Measurements from ENCODE around the gene ZNF831.

Gene ZNF831

GRCh38 chr20:59141818-59142581 is 21.6 kb upstream of the ZNF831 start:
- no peak for DNase-seq

GRCh38 chr20:59143326-59143725 is 20.3 kb upstream of the ZNF831 start:
- no peak for DNase-seq

- DNase-seq, result no peak
Measured at GRCh38 chr20:59144179-59144830, 19.3 kb upstream of the ZNF831 start.

GRCh38 chr20:59144831-59145196 is 18.8 kb upstream of the ZNF831 start:
- no peak for DNase-seq

GRCh38 chr20:59145247-59145923 is 18.2 kb upstream of the ZNF831 start:
- no peak for DNase-seq

GRCh38 chr20:59145924-59146779 is 17.5 kb upstream of the ZNF831 start:
- peak in 16 of 56 donors; percentile 11 to 60 (median 31) for DNase-seq

- DNase-seq, result peak in 1 of 56 donors; percentile 8
Measured at GRCh38 chr20:59146780-59147565, 16.6 kb upstream of the ZNF831 start.

GRCh38 chr20:59147586-59147985 is 16.0 kb upstream of the ZNF831 start:
- no peak for DNase-seq

- no peak for DNase-seq
Measured at GRCh38 chr20:59148701-59149493, 14.7 kb upstream of the ZNF831 start.

- no peak for DNase-seq
Measured at GRCh38 chr20:59149678-59150504, 13.7 kb upstream of the ZNF831 start.

- peak in 3 of 56 donors; percentile 10 to 23 (median 19) for DNase-seq
Measured at GRCh38 chr20:59150821-59151251, 12.8 kb upstream of the ZNF831 start.

- no peak for DNase-seq
Measured at GRCh38 chr20:59151391-59151790, 12.2 kb upstream of the ZNF831 start.

GRCh38 chr20:59151820-59152219 is 11.8 kb upstream of the ZNF831 start:
- no peak for DNase-seq

- DNase-seq, result no peak
Measured at GRCh38 chr20:59152559-59153354, 10.9 kb upstream of the ZNF831 start.

GRCh38 chr20:59153355-59153681 is 10.3 kb upstream of the ZNF831 start:
- DNase-seq, result peak in 54 of 56 donors; percentile 8 to 90 (median 66)

GRCh38 chr20:59153832-59154231 is 9.8 kb upstream of the ZNF831 start:
- no peak for DNase-seq

GRCh38 chr20:59154317-59155013 is 9.2 kb upstream of the ZNF831 start:
- DNase-seq, result no peak

All from amygdala (tissue), 56 donors.